ENCODE results near the gene SVEP1.

GRCh38 chr9:110344821-110345220, 234.7 kb downstream of the SVEP1 start:
- TF ChIP-seq, protein P1, sequence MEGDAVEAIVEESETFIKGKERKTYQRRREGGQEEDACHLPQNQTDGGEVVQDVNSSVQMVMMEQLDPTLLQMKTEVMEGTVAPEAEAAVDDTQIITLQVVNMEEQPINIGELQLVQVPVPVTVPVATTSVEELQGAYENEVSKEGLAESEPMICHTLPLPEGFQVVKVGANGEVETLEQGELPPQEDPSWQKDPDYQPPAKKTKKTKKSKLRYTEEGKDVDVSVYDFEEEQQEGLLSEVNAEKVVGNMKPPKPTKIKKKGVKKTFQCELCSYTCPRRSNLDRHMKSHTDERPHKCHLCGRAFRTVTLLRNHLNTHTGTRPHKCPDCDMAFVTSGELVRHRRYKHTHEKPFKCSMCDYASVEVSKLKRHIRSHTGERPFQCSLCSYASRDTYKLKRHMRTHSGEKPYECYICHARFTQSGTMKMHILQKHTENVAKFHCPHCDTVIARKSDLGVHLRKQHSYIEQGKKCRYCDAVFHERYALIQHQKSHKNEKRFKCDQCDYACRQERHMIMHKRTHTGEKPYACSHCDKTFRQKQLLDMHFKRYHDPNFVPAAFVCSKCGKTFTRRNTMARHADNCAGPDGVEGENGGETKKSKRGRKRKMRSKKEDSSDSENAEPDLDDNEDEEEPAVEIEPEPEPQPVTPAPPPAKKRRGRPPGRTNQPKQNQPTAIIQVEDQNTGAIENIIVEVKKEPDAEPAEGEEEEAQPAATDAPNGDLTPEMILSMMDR (IDR thresholded peaks at IDR 0.05), result no peak
- TF ChIP-seq POLR2A (IDR thresholded peaks at IDR 0.05), result no peak
